Measurements from ENCODE around the gene SMURF2. TPM values are rescaled to one million over a fixed set of nuclear protein-coding genes. Genes with fewer than 3 reads are reported as not detected.

SMURF2 gene
- 52.1 TPM for total RNA-seq

GRCh38 chr17:64661976-64662773, at the start of gene SMURF2:
Gene SMURF2, minus strand, starts transcription at chr17:64662307. Its CDS starts 427 bp downstream, at chr17:64661880.

GRCh38 chr17:64506576-64507412, 155.3 kb downstream of the SMURF2 start, which contains the start of gene CEP95:
Gene CEP95, plus strand, starts transcription at chr17:64506977. Its CDS starts 121 bp downstream, at chr17:64507098.

GRCh38 chr17:64506201-64506575, 155.9 kb downstream of the SMURF2 start, which contains the start of gene DDX5:
Gene DDX5, minus strand, starts transcription at chr17:64506289. Its CDS starts 170 bp downstream, at chr17:64506119.

GRCh38 chr17:64496786-64497564, 165.1 kb downstream of the SMURF2 start, which contains the start of gene POLG2:
Gene POLG2, minus strand, starts transcription at chr17:64497054. Its CDS starts 86 bp downstream, at chr17:64496968.

Small RNA genes lying within 50 kb of the gene (small RNA-seq; reads per million reads assigned to genes)
- not detected for gene AC009994.1

Other genes starting within 250 kb of the SMURF2 start
- 3.7 TPM for gene MILR1, start 213.2 kb downstream of the SMURF2 start, total RNA-seq
- gene POLG2, start 165.3 kb downstream of the SMURF2 start, total RNA-seq, result 12.2 TPM
- gene DDX5, start 156.0 kb downstream of the SMURF2 start, total RNA-seq, result 354 TPM
- gene CEP95, start 155.3 kb downstream of the SMURF2 start, total RNA-seq, result 54.4 TPM

Measured in diencephalon (tissue), 1 donor.